HG03196 (cell line): ENCODE measurements around the gene OR8G1.
"Not testable (repeated sequence)": the region's sequence is repeated elsewhere in the genome, so short reads cannot be mapped to it uniquely, and the experiment has no call there.

Experiments used
- ATAC-seq: cut with Tn5 transposase; IDR thresholded peaks from one replicate; pipeline ENCODE4 v1.9.1; 2021; ENCODE audit not compliant: unreplicated experiment

OR8G1 gene

GRCh38 chr11:124240621-124241397 lies at the start of gene OR8G1:
TSS of gene OR8G1 (plus strand) at chr11:124241095. CDS start at chr11:124249676, 8,581 bp downstream.
- no peak for ATAC-seq

- ATAC-seq = peak; percentile 52
Measured at GRCh38 chr11:124193221-124194010, 47.5 kb upstream of the OR8G1 start.

- ATAC-seq = no peak
Measured at GRCh38 chr11:124194293-124195188, 46.4 kb upstream of the OR8G1 start.

- ATAC-seq = peak; percentile 86
Measured at GRCh38 chr11:124195189-124195734, 45.6 kb upstream of the OR8G1 start.

GRCh38 chr11:124197999-124198398 lies 42.9 kb upstream of the OR8G1 start:
- ATAC-seq = no peak

- no peak for ATAC-seq
Measured at GRCh38 chr11:124198897-124199296, 42.0 kb upstream of the OR8G1 start.

GRCh38 chr11:124199702-124200101 lies 41.2 kb upstream of the OR8G1 start:
- no peak for ATAC-seq

GRCh38 chr11:124200671-124201070 lies 40.2 kb upstream of the OR8G1 start:
- ATAC-seq = no peak

GRCh38 chr11:124202951-124203350 lies 37.9 kb upstream of the OR8G1 start:
- ATAC-seq = no peak

- no peak for ATAC-seq
Measured at GRCh38 chr11:124204008-124204407, 36.9 kb upstream of the OR8G1 start.

- no peak for ATAC-seq
Measured at GRCh38 chr11:124207102-124207792, 33.6 kb upstream of the OR8G1 start.

- no peak for ATAC-seq
Measured at GRCh38 chr11:124209824-124210357, 31.0 kb upstream of the OR8G1 start.

- no peak for ATAC-seq
Measured at GRCh38 chr11:124210421-124210820, 30.5 kb upstream of the OR8G1 start.

- ATAC-seq = no peak
Measured at GRCh38 chr11:124211321-124211720, 29.6 kb upstream of the OR8G1 start.

- ATAC-seq = no peak
Measured at GRCh38 chr11:124214027-124214426, 26.9 kb upstream of the OR8G1 start.

GRCh38 chr11:124219126-124219525 lies 21.8 kb upstream of the OR8G1 start:
- ATAC-seq = no peak

GRCh38 chr11:124222407-124222806 lies 18.5 kb upstream of the OR8G1 start:
- no peak for ATAC-seq

GRCh38 chr11:124224618-124225423 lies 16.1 kb upstream of the OR8G1 start:
- not testable (repeated sequence) for ATAC-seq

- no peak for ATAC-seq
Measured at GRCh38 chr11:124225471-124225870, 15.4 kb upstream of the OR8G1 start.
